Endothelial cell of umbilical vein (primary cell): ENCODE measurements around the gene SECTM1. TPM values are rescaled to one million over a fixed set of nuclear protein-coding genes. Genes with fewer than 3 reads are reported as not detected.

Experiments
- BruUV-seq: library from RNA; stranded (reverse); fragments of 400-500 nt; replicated peaks from 2 replicates; lab custom pipeline; 2021; lab: Mats Ljungman, UMichigan
- CTCF ChIA-PET: fragments of 300-600, 350-600 bp; sonication (Branson Sonifier 250); formaldehyde crosslinking; loops from one replicate; lab custom pipeline; 2021; ENCODE audit warnings: antibody characterized with exemption, inconsistent platforms; lab: Charles Lee
- POLR2A ChIA-PET: fragments of 300-600, 350-600 bp; sonication (Branson Sonifier 250); formaldehyde crosslinking; loops from one replicate; lab custom pipeline; 2021; ENCODE audit warnings: antibody characterized with exemption, inconsistent platforms; lab: Charles Lee
- DNase-seq: peaks from one replicate; pipeline ENCODE4 v3.0.0-alpha.2; 2011; ENCODE audit warnings: low read depth, low spot score
- FAIRE-seq: peaks from 2 replicates; lab custom pipeline; 2011; peaks lifted over from hg19 to GRCh38; lab: Jason Lieb, UNC
- H2AFZ ChIP-seq: 2 replicates; pipeline ENCODE4 v1.6.0; 2012; ENCODE audit warnings: low read depth, low read length, control low read depth, inconsistent platforms
- H3K27ac ChIP-seq: 2 replicates; pipeline ENCODE4 v1.5.1; 2011; ENCODE audit warnings: low read depth, mild to moderate bottlenecking, control low read depth, low read length, moderate library complexity; ENCODE audit not compliant: insufficient read depth
- H3K27me3 ChIP-seq, 2 experiments: 2 replicates each; pipeline versions ENCODE4 v1.6.0 to v1.6.1; 2011; ENCODE audit warnings: low read length in 2 of 2, mixed read lengths in 1 of 2; ENCODE audit not compliant: control insufficient read depth in 2 of 2, insufficient read depth in 2 of 2
- H3K36me3 ChIP-seq, 2 experiments: 2 replicates in 1 of 2; 3 replicates in 1 of 2; pipeline ENCODE4 v1.5.1; 2011; ENCODE audit warnings: low read length in 2 of 2, mild to moderate bottlenecking in 1 of 2, moderate library complexity in 1 of 2; ENCODE audit not compliant: control insufficient read depth in 2 of 2, insufficient read depth in 2 of 2; ENCODE audit errors: extremely low read depth in 1 of 2
- H3K4me1 ChIP-seq: 3 replicates; pipeline ENCODE4 v1.5.1; 2011; ENCODE audit warnings: mild to moderate bottlenecking, low read length; ENCODE audit not compliant: control insufficient read depth, insufficient read depth; ENCODE audit errors: extremely low read depth
- H3K4me2 ChIP-seq: 2 replicates; pipeline ENCODE4 v1.6.1; 2011; ENCODE audit warnings: low read length, control low read depth, mixed read lengths; ENCODE audit not compliant: insufficient read depth
- H3K4me3 ChIP-seq, 3 experiments: fragments of 200-600 bp in 1 of 3; sonication (generic), shearing (Covaris generic) in 1 of 3; replicated peaks in 1 of 3; 2 replicates each; pipeline ENCODE4 v1.5.1; 2011 to 2016; ENCODE audit warnings: control low read depth in 3 of 3, low read length in 3 of 3, mild to moderate bottlenecking in 2 of 3, inconsistent platforms in 1 of 3, low read depth in 1 of 3, moderate library complexity in 1 of 3; ENCODE audit not compliant: insufficient read depth in 1 of 3
- H3K79me2 ChIP-seq: 2 replicates; pipeline ENCODE4 v1.6.0; 2012; ENCODE audit warnings: low read length, inconsistent platforms; ENCODE audit not compliant: control insufficient read depth, insufficient read depth
- H3K9ac ChIP-seq: replicated peaks from 2 replicates; pipeline ENCODE3; 2011; ENCODE audit warnings: low read length, control low read depth; ENCODE audit not compliant: insufficient read depth; ENCODE audit errors: extremely low read depth
- H3K9me1 ChIP-seq: replicated peaks from 3 replicates; pipeline ENCODE4 v1.6.0; 2011; ENCODE audit warnings: mild to moderate bottlenecking, low read length; ENCODE audit not compliant: control insufficient read depth, insufficient read depth; ENCODE audit errors: extremely low read depth
- H3K9me3 ChIP-seq: replicated peaks from 2 replicates; pipeline ENCODE4 v1.5.1; 2012; ENCODE audit warnings: low read length, inconsistent platforms; ENCODE audit not compliant: control insufficient read depth, insufficient read depth
- H4K20me1 ChIP-seq: replicated peaks from 2 replicates; pipeline ENCODE3; 2011; ENCODE audit warnings: mild to moderate bottlenecking, low read length; ENCODE audit not compliant: control insufficient read depth, insufficient read depth; ENCODE audit errors: extremely low read depth
- EZH2 ChIP-seq: IDR thresholded peaks from 2 replicates; pipeline ENCODE4 v1.6.1; 2012; ENCODE audit warnings: borderline replicate concordance, low read depth, mild to moderate bottlenecking, moderate library complexity, low read length, inconsistent platforms; ENCODE audit not compliant: severe bottlenecking
- FOS ChIP-seq: IDR thresholded peaks from 2 replicates; pipeline ENCODE4 v1.6.1; 2011; ENCODE audit warnings: mild to moderate bottlenecking, low read length, moderate library complexity, borderline replicate concordance; ENCODE audit not compliant: insufficient read depth
- GATA2 ChIP-seq: IDR thresholded peaks from 2 replicates; pipeline ENCODE4 v1.7.0; 2011; ENCODE audit warnings: low read depth, mild to moderate bottlenecking, moderate library complexity, mixed read lengths, low read length; ENCODE audit not compliant: insufficient read length, insufficient read depth
- JUN ChIP-seq: IDR thresholded peaks from 2 replicates; pipeline ENCODE4 v1.6.1; 2011; ENCODE audit warnings: borderline replicate concordance, low read depth; ENCODE audit not compliant: insufficient read length, insufficient read depth
- MYC ChIP-seq: IDR thresholded peaks from one replicate; pipeline ENCODE4 v1.6.1; 2011; ENCODE audit warnings: mild to moderate bottlenecking, low read depth, low read length
- POLR2A ChIP-seq: IDR thresholded peaks from 2 replicates; pipeline ENCODE4 v1.6.1; 2012; ENCODE audit warnings: low read depth, mild to moderate bottlenecking, control low read depth, low read length
- POLR2AphosphoS5 ChIP-seq: IDR thresholded peaks from 2 replicates; pipeline ENCODE4 v1.6.1; 2012; ENCODE audit warnings: low read depth, mild to moderate bottlenecking, control low read depth, low read length, moderate library complexity; ENCODE audit not compliant: insufficient read depth
- dilution Hi-C: fragments of 300-500 bp; cut with MboI; formaldehyde crosslinking; loops from one replicate; pipeline ENCODE4 v1.15.0; 2019; ENCODE audit warnings: low sequenced_read_pairs; ENCODE audit not compliant: extremely low pct_ligation_motif_present
- intact Hi-C: fragments of 100-400 bp; cut with micrococcal nuclease; formaldehyde crosslinking; loops from one replicate; pipeline ENCODE4 v1.10.0; 2022
- polyA plus RNA-seq, 4 experiments: library from polyadenylated mRNA; depleted of rRNA in 3 of 4; stranded (reverse) in 3 of 4; unstranded in 1 of 4; fragments of >200 nt; gene quantifications; 2 replicates each; pipeline versions ENCODE4 v1.2.1 to v1.2.3, GENCODE V29; 2011 to 2012; ENCODE audit warnings: missing spikeins in 1 of 4
- total RNA-seq: library from RNA; stranded (reverse); gene quantifications from 2 replicates; pipeline ENCODE4 v1.2.3, GENCODE V29; 2021
- TF ChIP-seq, protein P1 (sequence below): IDR thresholded peaks from 2 replicates; pipeline ENCODE4 v1.6.1; 2011; ENCODE audit not compliant: insufficient read depth, insufficient read length
- TF ChIP-seq, protein P2 (sequence below), 2 donors: IDR thresholded peaks; 1 replicate in 1 of 2; 2 replicates in 1 of 2; pipeline ENCODE4 v1.5.1; 2011; ENCODE audit warnings: low read length in 2 of 2, mild to moderate bottlenecking in 2 of 2, moderate library complexity in 2 of 2, control low read depth in 1 of 2, inconsistent platforms in 1 of 2, low read depth in 1 of 2; ENCODE audit not compliant: insufficient read depth in 1 of 2; ENCODE audit errors: extremely low read depth in 1 of 2

Gene SECTM1
- total and polyA plus RNA-seq, 2 donors (not counting 3 experiments of a cell fraction or from before 2014, with no cell fraction given): 1.9 to 2.3 TPM

DNA sequence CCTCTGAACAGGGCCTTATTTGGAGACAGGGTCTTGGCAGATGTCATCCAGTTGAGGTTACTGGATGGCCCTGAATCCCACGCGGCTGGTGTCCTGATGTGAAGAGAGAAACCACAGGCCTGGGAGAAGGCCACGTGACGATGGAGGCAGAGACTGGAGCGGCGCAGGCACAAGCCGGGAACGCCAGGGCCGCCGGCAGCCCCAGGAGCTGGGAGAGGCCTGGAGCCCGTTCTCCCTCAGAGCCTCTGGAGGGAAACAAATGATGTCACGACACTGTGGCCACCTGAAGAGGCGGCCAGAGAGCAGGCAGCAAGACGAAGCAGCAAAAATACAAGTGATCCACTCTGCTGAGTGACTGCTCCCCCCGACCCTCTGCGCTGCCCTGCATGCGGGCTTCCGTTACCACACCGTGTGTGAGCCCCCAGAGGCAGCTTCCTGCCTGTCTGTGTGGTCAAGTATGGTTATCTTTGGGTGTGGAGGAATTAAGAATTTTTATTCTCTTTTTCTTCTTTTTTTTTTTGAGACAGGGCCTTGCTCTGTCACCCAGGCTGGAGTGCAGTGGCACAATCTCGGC lies 27.8 kb downstream of the SECTM1 start:
- Histone ChIP-seq H3K27me3 (peaks cover 0 to 2% of the 10 kb centered on the region in 2 experiments), H3K79me2 (no peaks in the 10 kb centered on the region), H3K4me3 (no peak overlapping the region), H4K20me1 (no peaks in the 10 kb centered on the region), H3K36me3 (no peaks in the 10 kb centered on the region), H3K4me2 (no peak overlapping the region), H3K9me3 (no peaks in the 10 kb centered on the region), H3K27ac (no peak overlapping the region), H3K9ac (no peak overlapping the region), H3K4me1 (no peaks in the 10 kb centered on the region), H2AFZ (no peak overlapping the region), H3K9me1 (no peaks in the 10 kb centered on the region)
- BruUV-seq: no TSS peak
- intact Hi-C loops (no loop called here), dilution Hi-C loops (no loop called here)
- DNase-seq (no peak), FAIRE-seq (no peak)
- CTCF ChIA-PET: interaction anchor here (1.1 to 2.6 kb wide), 3 partner anchors 12 to 58 kb away, joined by 3 to 6 read pairs (median 4); partner anchors contain the start of gene CD7
- TF ChIP-seq GATA2: no peak
- no peak for TF ChIP-seq POLR2A
- TF ChIP-seq, protein P1, sequence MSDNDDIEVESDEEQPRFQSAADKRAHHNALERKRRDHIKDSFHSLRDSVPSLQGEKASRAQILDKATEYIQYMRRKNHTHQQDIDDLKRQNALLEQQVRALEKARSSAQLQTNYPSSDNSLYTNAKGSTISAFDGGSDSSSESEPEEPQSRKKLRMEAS: no peak
- POLR2A ChIA-PET: no interaction called here

DNA sequence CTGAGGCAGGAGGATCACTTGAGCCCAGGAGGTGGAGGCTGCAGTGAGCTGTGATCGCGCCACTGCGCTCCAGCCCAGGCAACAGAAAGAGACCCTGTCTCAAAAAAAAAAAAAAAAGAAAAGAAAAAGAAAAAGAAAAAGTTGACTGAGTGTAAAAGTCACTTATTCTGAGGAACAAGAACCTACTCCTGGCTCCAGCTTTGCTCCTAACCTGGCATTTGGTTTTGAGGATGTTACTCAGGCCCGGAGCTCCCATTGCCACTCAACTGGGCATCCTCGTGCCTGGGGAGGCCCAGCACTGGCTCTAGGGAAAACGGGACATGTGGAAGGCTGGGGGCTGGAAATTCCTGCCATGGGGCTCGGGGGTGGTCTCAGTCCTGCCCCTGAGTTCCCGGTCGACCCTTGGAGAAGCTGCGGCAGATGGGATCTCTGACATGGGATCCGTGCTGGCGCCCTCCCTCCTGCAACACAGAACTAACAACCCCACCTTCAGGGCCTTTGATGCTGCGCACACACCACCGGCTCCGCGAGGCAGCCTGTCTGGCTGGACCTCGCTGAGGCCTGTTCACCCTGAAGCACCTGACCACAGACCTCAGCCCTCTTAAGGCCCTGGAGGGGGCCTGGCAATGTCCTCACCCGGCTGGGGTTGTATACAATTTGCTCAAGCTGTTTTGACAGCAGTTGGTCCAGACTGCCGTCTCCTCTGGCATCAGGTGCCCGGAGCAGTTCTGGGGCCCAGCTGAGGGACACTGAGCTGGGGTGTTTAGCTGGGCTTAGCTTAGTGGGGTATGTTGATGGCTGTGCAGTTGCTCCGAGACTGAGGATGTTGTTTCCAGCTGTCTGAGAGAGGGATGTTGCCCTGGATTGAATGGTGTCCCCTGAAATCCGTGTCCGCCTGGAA lies 28.5 kb downstream of the SECTM1 start:
- Histone ChIP-seq H3K4me2 (no peak overlapping the region), H3K4me1 (no peaks in the 10 kb centered on the region), H3K27me3 (peaks cover 0 to 2% of the 10 kb centered on the region in 2 experiments), H3K4me3 (no peak overlapping the region), H3K79me2 (no peaks in the 10 kb centered on the region), H3K27ac (no peak overlapping the region), H4K20me1 (no peaks in the 10 kb centered on the region), H3K9me3 (no peaks in the 10 kb centered on the region), H3K9me1 (no peaks in the 10 kb centered on the region), H3K9ac (no peak overlapping the region), H2AFZ (no peak overlapping the region), H3K36me3 (no peaks in the 10 kb centered on the region)
- no TSS peak for BruUV-seq
- dilution Hi-C loops (no loop called here), intact Hi-C loops (no loop called here)
- POLR2A ChIA-PET: no interaction called here
- CTCF ChIA-PET: interaction anchor here (1.1 to 2.6 kb wide), 3 partner anchors 12 to 59 kb away, joined by 3 to 6 read pairs (median 4); partner anchors contain the start of gene CD7
- DNase-seq (no peak), FAIRE-seq (no peak)
- TF ChIP-seq EZH2 (no peak), FOS (no peak), MYC (no peak), JUN (no peak), POLR2A (no peak), GATA2 (no peak), POLR2AphosphoS5 (no peak)
- TF ChIP-seq, protein P2, sequence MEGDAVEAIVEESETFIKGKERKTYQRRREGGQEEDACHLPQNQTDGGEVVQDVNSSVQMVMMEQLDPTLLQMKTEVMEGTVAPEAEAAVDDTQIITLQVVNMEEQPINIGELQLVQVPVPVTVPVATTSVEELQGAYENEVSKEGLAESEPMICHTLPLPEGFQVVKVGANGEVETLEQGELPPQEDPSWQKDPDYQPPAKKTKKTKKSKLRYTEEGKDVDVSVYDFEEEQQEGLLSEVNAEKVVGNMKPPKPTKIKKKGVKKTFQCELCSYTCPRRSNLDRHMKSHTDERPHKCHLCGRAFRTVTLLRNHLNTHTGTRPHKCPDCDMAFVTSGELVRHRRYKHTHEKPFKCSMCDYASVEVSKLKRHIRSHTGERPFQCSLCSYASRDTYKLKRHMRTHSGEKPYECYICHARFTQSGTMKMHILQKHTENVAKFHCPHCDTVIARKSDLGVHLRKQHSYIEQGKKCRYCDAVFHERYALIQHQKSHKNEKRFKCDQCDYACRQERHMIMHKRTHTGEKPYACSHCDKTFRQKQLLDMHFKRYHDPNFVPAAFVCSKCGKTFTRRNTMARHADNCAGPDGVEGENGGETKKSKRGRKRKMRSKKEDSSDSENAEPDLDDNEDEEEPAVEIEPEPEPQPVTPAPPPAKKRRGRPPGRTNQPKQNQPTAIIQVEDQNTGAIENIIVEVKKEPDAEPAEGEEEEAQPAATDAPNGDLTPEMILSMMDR (IDR thresholded peaks at IDR 0.05; ENCODE audit: extremely low read depth in 1 of 2, insufficient read depth in 1 of 2, low read depth in 1 of 2, low read length in 2 of 2): no peak
- TF ChIP-seq, protein P1: no peak
